NCI-H226 (cell line): ENCODE results near the gene GRXCR2.
A peak's percentile ranks its signal among the peaks of the same experiment; 100 is the strongest.
"Not testable (repeated sequence)": the region's sequence is repeated elsewhere in the genome, so short reads cannot be mapped to it uniquely, and the experiment has no call there.

Source experiments
- DNase-seq: peaks from one replicate; pipeline ENCODE4 v3.0.0-alpha.2; 2015

GRXCR2 gene

GRCh38 chr5:145874765-145875164 is 2.0 kb upstream of the GRXCR2 start:
- DNase-seq = no peak

GRCh38 chr5:145872486-145872885 is 328 bp downstream of the GRXCR2 start:
- no peak for DNase-seq

- no peak for DNase-seq
Measured at GRCh38 chr5:145869753-145870152, 3.1 kb downstream of the GRXCR2 start.

- DNase-seq = no peak
Measured at GRCh38 chr5:145867806-145868205, 5.0 kb downstream of the GRXCR2 start.

GRCh38 chr5:145864432-145864831 is 8.4 kb downstream of the GRXCR2 start:
- DNase-seq = not testable (repeated sequence)

- DNase-seq = no peak
Measured at GRCh38 chr5:145863003-145863402, 9.8 kb downstream of the GRXCR2 start.

GRCh38 chr5:145859897-145860296 is 12.9 kb downstream of the GRXCR2 start:
- no peak for DNase-seq

- no peak for DNase-seq
Measured at GRCh38 chr5:145859453-145859852, 13.4 kb downstream of the GRXCR2 start.

- DNase-seq = peak; percentile 46
Measured at GRCh38 chr5:145858959-145859358, 13.9 kb downstream of the GRXCR2 start.

- no peak for DNase-seq
Measured at GRCh38 chr5:145856285-145856818, 16.5 kb downstream of the GRXCR2 start.

GRCh38 chr5:145855763-145856267 is 17.0 kb downstream of the GRXCR2 start:
- DNase-seq = no peak

- DNase-seq = peak; percentile 81
Measured at GRCh38 chr5:145854651-145855258, 18.1 kb downstream of the GRXCR2 start.

GRCh38 chr5:145853781-145854376 is 18.9 kb downstream of the GRXCR2 start:
- DNase-seq = no peak

- DNase-seq = no peak
Measured at GRCh38 chr5:145852990-145853389, 19.8 kb downstream of the GRXCR2 start.

GRCh38 chr5:145848854-145849253 is 24.0 kb downstream of the GRXCR2 start:
- DNase-seq = no peak

GRCh38 chr5:145847499-145848497 is 25.0 kb downstream of the GRXCR2 start:
- DNase-seq = peak; percentile 79

GRCh38 chr5:145846081-145846480 is 26.7 kb downstream of the GRXCR2 start:
- no peak for DNase-seq

- DNase-seq = no peak
Measured at GRCh38 chr5:145841299-145841698, 31.5 kb downstream of the GRXCR2 start.

GRCh38 chr5:145840458-145841132 is 32.2 kb downstream of the GRXCR2 start:
- DNase-seq = no peak

- DNase-seq = no peak
Measured at GRCh38 chr5:145838276-145838675, 34.5 kb downstream of the GRXCR2 start.

- not testable (repeated sequence) for DNase-seq
Measured at GRCh38 chr5:145836241-145836640, 36.6 kb downstream of the GRXCR2 start.

GRCh38 chr5:145835848-145836239 is 37.0 kb downstream of the GRXCR2 start:
- DNase-seq = no peak
